ENCODE data around the gene KCNC4.
A peak's percentile ranks its signal among the peaks of the same experiment; 100 is the strongest.

KCNC4 gene

DNA sequence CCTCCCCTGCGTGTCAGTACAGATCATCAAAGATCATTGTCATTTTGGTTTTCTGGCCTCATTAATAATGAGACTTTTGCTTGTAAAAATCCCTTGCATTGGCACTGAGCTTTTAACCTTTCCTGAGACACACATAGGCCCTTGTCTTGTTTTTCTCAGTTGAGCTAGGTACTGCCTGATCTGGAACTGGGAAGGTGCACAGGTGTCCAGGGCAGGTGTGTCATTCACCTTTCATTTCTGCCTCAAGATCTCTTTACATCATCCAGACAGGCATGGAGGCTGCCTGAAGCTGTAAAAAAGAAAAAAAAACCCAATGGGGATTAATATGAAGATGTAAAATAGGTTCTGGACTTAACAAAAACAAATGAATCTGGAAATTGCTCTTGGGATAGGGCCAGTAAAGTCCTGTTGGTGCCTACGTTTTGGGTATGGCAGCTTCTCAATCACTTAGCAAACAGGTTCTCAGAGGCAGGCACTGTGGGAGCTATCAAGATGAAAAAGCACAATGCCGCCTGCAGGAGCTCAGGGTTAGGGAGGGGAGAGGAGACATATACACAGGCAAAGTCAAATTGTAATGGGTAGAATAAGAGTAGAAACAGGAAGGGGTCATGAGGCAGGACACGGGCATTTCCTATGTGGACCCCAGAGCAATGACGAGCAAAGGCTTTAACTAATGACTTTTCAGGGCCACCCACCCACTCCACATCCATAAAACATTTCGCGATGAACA, 1.0 kb upstream of the KCNC4 start:
- peak overlapping the region in 18 of 21 experiments; percentile 63 to 92 (median 84) for H3K27ac ChIP-seq
- peak overlapping the region in 5 of 7 experiments; percentile 67 to 90 (median 85) for H3K4me3 ChIP-seq

DNA sequence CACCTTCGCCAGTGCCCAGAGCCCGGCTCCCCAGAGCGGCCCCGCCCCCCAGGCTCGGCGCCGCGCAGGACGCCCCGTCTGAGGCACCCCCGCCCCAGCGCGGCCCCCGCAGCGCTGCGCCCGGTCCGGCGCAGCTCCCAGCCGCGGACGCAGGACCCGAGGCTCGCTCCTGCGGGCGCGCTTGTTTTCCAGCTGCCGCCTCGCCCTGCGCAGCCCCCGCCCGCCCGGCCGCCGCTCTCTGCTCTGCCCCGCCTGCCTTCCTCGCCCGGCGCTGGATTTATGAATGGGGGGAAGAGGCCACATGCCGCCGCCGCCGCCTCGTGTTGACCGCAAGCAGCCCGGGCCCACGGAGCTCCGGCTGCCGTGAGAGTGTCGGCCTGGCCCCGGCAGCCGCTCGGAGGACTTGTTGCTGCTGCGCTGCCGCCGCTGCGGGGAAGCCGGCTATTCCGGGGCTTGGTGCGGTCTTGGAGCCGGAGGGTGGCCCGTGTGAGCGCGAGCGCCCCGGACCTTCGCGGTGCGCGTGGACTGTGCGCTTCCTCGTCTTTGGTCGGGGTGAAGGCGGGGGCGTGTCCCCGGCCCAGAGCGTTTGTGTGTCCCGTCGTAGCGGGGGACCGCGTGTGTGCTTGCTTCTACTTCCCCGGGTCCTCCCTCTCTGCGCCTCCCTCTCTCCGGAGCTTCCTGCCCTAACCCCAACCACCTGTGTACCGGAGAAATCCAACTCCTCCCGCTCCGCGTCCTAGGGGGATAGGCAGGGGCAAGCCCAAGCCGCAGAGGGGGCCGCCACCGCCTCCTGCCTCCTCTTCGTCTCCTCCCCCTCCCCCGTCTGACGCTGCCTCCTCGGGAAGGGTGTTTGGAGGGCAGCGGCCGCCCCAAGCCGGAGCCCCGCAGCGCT, 736 bp downstream of the KCNC4 start:
- Histone ChIP-seq H3K4me3 (peak overlapping the region; percentile 60 to 90 (median 68)), H3K27ac (peak overlapping the region; percentile 48 to 92 (median 77))

DNA sequence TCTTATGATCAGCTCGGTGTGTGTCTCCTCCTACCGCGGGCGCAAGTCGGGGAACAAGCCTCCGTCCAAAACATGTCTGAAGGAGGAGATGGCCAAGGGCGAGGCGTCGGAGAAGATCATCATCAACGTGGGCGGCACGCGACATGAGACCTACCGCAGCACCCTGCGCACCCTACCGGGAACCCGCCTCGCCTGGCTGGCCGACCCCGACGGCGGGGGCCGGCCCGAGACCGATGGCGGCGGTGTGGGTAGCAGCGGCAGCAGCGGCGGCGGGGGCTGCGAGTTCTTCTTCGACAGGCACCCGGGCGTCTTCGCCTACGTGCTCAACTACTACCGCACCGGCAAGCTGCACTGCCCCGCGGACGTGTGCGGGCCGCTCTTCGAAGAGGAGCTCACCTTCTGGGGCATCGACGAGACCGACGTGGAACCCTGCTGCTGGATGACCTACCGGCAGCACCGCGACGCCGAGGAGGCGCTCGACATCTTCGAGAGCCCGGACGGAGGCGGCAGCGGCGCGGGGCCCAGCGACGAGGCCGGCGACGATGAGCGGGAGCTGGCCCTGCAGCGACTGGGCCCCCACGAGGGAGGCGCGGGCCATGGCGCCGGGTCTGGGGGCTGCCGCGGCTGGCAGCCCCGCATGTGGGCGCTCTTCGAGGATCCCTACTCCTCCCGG, 1.5 kb downstream of the KCNC4 start:
- peak overlapping the region in 10 of 21 experiments; percentile 0 to 92 (median 86) for H3K27ac ChIP-seq
- H3K4me3 ChIP-seq: peak overlapping the region; percentile 60 to 90 (median 68)

DNA sequence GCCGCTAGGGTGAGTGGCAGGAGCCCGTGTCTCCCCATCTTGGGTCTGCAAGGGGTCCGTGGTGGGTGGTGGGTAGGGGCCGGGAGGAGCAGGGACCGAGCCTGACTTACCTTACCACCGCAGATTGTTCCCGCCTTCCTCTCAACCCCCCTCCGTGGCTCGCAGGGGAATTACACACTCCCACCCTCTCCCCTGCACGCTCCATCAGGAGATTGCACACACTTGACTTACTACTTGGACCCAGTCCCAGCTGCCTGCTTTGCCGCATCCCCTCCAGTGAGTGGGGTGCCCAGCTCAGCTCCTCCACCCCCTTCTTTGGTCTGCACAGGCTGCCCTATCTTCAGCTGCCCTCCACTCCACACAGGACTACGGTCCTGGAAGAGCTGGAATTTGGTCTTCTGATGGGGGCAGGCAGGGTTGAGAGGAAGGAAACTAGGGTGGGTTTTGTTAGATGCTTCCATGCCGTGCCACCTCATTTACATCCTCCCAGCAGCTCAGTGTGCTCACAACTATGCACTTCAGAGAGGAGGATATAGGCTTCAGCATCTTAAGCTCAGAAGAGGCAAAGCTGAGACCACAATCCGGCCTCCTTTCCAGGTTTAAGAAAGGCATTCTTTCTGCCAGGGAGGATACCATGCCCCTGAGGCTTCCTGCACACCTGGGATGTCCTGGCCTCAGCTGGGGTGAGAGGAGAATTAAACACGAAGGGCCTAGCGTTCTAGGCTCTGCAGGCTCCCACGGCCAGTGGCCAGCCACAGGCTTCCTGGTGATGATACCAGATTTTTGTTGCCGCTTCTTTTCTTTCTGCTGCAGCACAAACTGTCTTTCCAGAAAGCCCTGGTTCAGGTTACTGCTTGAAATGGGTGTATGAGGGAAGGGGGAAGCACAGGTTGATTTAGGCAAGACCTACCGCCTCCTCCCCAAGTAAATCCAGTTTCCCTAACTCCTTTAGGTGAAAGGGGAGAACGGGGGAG, 2.3 kb downstream of the KCNC4 start:
- H3K27ac ChIP-seq: peak overlapping the region in 5 of 21 experiments; percentile 44 to 92 (median 87)
- H3K4me3 ChIP-seq: peak overlapping the region; percentile 60 to 90 (median 68)

DNA sequence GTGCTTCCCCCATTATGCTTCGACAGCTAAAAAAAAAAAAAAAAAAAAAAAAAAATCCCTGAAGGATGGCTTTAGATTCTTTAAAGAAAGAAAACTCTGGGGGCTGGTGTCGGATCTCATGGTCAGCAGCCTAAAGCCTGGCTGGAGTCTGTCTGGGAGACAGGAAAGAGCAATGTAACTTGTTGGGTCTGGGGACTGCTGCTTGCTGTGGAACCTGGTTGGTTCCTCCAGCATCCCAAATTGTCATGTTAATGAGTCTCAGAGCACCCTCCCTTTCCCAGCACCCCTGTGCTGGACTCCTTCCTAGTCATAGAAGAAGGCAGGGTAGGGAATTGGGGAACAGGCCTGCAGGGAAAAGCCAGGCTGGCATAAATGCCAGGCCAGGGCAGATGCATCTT, 3.0 kb downstream of the KCNC4 start:
- H3K27ac ChIP-seq: no peak overlapping the region
- H3K4me3 ChIP-seq: no peak overlapping the region

DNA sequence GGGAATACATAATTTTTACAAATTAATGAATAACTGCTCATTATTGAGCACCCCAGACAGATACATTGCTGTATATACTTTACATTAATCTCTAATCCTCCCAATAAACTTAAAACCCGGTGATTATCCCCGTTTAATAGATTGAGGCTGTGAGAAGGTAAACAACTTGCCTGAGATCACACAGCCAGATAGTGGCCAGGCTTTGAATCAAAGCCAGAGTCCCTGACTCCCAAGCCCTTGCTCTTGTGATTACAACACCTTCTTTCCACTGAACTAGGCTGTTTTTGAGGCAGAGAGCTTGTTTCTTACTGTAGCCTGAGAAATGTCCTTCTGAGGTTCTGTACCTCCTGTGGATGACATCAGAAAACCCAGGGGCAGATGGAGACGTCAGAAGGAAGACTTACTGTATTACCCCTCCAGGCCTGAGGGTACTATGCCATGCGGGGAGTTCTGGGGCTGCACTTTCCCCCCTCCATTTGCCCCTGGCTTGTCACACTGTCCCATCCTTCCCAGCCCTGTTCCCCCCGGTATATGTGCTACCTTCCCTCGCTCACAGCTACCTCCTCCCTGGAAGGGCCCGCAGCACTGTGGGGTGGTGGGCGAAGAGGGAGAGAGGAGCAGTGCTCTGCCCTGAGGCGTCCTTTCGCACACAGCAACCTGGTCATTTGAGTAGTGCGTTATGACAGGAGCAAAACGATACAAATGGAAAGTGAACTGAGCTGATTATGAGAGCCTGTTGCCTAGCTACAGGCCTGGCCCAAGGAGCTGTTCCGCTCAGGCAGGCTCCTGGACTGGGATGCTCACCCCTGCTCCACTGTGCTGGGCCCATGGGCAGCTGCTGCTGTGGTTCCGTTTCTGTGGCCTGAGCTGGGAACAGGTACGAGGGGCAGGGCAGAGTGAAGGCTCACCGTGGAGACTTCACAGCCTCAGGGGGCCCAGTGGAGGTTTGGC, 4.6 kb downstream of the KCNC4 start:
- Histone ChIP-seq H3K4me3 (no peak overlapping the region), H3K27ac (peak overlapping the region in 1 of 21 experiments; percentile 6)

DNA sequence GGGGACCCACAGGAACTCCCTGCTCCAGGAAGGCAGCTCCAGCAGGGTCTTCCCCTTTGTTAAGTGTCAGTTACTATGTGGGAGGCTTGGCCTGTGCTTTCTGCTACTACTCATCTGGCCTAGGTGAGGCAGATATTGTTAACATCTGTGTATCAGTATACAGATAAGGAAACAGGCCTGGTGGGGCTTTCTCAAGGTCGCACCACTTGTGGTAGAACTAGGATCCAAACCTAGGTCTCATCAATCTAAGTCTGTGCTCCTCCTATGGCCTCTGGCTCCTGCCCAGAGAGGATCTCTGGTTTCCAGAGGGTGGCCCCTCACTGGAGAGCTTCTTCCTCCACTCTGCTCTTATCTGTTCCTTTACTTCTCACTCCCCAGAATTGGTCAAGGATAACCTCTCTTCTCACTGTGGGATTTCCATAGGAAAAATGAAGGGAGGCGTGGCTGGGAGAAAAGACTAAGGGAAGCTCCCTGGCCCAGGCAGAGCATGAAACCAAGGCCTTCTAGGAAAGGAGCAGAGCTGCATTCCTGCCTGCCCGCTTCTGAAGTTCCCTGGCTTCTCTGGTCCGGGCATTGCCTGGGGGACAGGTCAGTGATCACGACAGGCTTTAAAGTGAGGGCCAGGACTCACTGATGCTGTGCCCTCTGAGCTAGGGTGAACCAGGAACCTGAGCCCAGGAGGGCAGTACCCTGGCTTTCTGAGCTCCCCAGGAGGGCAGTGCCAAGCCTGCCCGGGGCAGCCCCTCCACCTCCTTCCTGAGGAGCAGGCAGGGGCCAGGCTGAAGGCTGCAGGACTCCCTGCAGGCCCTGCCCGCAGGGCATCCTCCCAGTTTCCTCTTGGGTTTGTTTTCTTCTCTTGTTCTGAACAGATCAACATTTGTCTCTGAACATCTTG, 5.8 kb downstream of the KCNC4 start:
- no peak overlapping the region for H3K4me3 ChIP-seq
- H3K27ac ChIP-seq: no peak overlapping the region

DNA sequence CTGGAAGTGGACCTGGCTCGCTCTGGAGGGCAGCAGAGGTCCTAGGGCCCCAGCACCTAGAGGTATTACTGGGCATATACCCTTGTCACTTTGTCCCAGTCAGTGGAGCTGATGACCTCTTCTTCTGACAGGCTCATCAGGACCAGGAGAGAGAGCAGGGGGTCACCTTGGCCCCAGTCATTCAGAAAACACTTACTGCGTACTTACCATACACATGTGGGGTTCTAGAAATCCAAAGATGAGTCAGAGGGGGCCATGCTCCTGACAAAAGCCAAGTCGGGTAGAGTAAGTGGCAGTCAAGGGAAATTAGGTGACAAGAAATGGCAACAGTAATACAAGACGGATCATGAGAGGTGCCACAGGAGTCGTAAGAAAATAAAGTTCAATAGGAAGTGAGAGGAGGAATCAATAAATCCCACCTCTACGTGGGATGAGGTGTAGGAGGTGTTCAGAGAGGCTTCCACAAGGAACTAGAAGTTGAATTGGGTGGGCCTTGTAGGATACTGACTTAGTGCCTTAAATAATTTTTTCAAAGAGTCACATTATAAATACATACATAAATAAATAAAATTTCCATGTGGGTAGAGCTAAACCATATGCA, 6.8 kb downstream of the KCNC4 start:
- no peak overlapping the region for H3K4me3 ChIP-seq
- no peak overlapping the region for H3K27ac ChIP-seq

DNA sequence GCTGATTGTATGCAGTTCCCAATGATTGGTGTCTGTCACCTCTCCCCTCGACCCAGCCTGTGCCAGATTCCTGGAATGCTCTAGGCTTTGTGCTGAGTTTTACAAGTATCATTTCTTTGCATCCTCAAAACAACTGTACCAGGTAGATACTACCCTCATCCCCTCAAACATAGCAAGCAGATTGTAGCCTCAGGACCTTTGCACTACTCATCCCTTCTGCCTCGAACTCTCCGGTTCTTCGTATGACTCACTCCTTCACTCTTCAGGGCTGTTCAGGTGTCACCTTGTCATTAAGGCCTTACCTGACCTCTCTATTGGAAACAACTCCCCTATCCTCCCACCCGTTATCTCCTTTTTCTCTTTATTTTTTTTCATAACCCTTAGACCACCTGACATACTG, 8.0 kb downstream of the KCNC4 start:
- H3K27ac ChIP-seq: peak overlapping the region in 1 of 21 experiments; percentile 22
- no peak overlapping the region for H3K4me3 ChIP-seq

DNA sequence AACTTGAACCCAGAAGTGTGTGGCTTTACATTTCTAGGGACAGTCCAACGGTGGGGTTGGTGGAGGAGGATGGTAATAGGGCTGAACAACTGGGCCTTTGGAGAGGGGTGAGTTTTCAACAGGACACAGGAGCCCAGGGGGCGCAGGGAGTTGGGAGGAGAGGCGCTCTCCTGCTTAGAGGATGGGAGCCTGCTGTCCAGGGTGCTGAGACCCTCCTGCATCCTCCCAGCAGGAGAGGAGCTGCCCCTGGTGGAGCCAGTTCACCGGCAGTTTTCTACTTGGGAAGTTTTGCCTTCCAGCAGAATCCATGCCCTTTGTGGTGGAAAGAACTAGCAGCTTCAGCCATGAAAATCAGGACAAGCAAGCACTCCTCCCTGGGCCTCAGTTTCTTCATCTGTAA, 8.6 kb downstream of the KCNC4 start:
- Histone ChIP-seq H3K4me3 (no peak overlapping the region), H3K27ac (no peak overlapping the region)

DNA sequence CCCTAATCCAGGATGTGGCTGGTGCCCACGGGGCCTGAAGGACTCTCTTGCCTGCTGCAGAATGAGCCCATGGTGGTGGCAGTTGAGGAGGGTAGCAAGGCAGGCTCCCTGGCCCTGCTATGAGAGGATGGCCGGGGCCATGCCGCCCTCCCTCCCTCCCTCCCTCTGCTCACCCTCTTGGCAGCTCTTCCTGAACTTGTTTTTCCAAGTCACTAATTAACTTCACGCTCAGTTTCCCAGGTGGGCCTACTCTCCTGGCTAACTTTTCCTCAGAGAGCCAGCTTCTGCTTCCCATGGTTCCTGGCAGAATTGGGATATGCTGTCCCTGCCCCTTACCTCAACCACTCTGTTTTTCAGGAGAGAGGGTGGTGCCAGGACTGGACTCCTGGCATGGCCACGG, 10.2 kb downstream of the KCNC4 start:
- Histone ChIP-seq H3K27ac (no peak overlapping the region), H3K4me3 (no peak overlapping the region)

DNA sequence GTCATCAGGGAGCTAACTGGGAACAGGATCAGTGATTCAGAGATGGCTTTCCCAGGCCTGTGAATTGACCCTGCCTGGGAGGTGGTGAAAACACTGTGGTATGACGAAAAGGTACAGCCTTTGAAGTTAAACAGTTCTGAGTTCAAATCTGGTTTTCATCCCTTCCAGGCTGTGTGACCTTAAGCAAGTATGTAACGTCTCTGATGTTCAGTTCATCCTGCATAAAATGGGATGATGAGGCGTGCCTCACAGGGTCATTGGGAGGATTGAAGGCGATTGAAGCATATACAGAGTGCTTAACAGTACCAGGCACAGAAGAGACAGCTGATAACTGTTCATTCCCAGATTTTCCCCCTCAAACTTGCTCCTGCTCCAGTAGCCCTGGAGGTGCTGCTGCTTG, 11.0 kb downstream of the KCNC4 start:
- Histone ChIP-seq H3K27ac (no peak overlapping the region), H3K4me3 (no peak overlapping the region)

DNA sequence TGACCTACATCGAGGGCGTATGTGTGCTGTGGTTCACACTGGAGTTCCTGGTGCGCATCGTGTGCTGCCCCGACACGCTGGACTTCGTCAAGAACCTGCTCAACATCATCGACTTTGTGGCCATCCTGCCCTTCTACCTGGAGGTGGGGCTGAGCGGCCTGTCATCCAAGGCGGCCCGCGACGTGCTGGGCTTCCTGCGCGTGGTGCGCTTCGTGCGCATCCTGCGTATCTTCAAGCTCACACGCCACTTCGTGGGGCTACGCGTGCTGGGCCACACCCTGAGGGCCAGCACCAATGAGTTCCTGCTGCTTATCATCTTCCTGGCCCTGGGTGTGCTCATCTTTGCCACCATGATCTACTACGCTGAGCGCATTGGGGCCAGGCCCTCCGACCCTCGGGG, 13.0 kb downstream of the KCNC4 start:
- no peak overlapping the region for H3K4me3 ChIP-seq

DNA sequence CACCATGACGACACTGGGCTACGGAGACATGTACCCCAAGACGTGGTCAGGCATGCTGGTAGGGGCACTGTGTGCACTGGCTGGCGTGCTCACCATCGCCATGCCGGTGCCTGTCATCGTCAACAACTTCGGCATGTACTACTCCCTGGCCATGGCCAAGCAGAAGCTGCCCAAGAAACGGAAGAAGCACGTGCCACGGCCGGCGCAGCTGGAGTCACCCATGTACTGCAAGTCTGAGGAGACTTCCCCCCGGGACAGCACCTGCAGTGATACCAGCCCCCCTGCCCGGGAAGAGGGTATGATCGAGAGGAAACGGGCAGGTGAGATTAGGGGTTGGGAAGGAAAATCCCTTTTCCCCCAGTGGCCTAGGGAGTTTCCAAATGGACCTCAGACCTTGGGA, 13.5 kb downstream of the KCNC4 start:
- no peak overlapping the region for H3K4me3 ChIP-seq
- H3K27ac ChIP-seq: no peak overlapping the region

More for the DNA sequence above, 13.0 kb downstream of the KCNC4 start:
- H3K27ac ChIP-seq: no peak overlapping the region

DNA sequence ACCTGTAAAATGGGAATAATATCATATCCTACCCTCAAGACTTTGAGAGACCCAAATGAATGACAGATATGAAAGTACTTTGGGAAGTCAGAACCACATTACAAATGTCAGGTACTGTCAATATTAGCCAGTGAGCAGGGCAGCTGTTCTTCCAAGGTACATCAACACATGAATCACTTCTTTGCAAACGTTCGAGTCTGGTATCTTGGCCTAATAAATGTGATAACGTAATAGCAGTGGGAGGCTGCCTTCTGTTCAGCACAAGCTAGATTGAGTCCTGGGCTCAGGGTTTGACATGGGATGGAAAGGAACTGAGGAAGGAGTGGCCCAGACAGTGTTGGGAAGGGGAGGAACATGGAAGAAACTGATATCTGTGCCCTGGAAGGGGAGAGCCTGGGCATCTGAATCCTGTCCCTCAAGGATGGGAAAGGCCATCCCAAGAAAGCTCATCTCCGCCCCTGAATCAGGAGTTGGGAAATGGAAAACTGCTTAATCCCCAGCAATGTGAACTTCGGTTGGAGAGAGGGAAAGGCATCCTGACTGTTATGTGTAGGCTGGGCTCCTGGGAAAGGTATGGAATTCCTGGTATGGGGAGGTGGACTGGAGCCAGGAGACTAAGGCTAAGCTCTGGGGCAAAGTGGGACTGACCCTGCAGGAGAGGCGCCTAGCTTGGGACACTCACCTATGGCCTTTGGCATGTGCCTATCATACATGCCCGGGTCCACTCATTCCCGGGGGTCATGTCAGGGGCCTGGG, 14.3 kb downstream of the KCNC4 start:
- no peak overlapping the region for H3K27ac ChIP-seq
- H3K4me3 ChIP-seq: no peak overlapping the region

DNA sequence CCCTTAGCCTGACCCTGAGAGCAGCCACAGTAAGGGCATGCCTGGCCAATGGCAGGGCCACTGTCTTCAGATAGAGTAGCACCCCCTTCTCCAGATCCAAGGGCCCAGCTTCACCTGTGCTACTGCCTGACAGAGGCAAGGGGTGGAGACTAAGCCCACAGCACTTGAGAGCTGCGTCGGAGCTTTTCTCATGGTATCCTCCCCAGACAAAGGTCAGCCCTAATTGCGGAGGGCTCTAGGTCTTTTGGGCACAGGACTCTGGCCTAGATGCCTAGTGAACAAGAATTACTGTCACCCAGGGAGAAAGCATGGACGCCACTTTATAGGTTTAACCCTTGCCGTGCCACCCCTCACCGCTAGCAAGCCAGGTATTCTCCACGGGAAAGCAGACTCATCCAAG, 15.1 kb downstream of the KCNC4 start:
- H3K4me3 ChIP-seq: no peak overlapping the region
- no peak overlapping the region for H3K27ac ChIP-seq

Measured in skin epidermis (tissue), 12 donors.